GM18520 (cell line): ENCODE data around the gene CEBPZ.
"Not testable (repeated sequence)": the region's sequence is repeated elsewhere in the genome, so short reads cannot be mapped to it uniquely, and the experiment has no call there.

Source experiments
- ATAC-seq: cut with Tn5 transposase; IDR thresholded peaks from one replicate; pipeline ENCODE4 v1.9.1; 2021; ENCODE audit not compliant: unreplicated experiment

Gene CEBPZ

GRCh38 chr2:37231241-37232130, at the start of gene CEBPZ, which contains the start of gene NDUFAF7:
Gene CEBPZ (minus strand): TSS chr2:37231596. CDS start chr2:37231567, 29 bp downstream.
Gene NDUFAF7 (plus strand): TSS chr2:37231658. CDS start chr2:37231706, 48 bp downstream.
- ATAC-seq: peak; percentile 91

- ATAC-seq: no peak
These were observed 44.9 kb upstream of the CEBPZ start for GRCh38 chr2:37276291-37276690.

- ATAC-seq: no peak
These were observed 43.1 kb upstream of the CEBPZ start for GRCh38 chr2:37274359-37274965.

- ATAC-seq: no peak
These were observed 40.1 kb upstream of the CEBPZ start for GRCh38 chr2:37271376-37272067.

GRCh38 chr2:37268111-37268510, 36.7 kb upstream of the CEBPZ start:
- ATAC-seq: no peak

GRCh38 chr2:37267685-37268084, 36.3 kb upstream of the CEBPZ start:
- ATAC-seq: no peak

GRCh38 chr2:37263839-37264238, 32.4 kb upstream of the CEBPZ start:
- ATAC-seq: no peak

- no peak for ATAC-seq
These were observed 31.1 kb upstream of the CEBPZ start for GRCh38 chr2:37262522-37262921.

- ATAC-seq: no peak
These were observed 19.7 kb upstream of the CEBPZ start for GRCh38 chr2:37250869-37251740.

- ATAC-seq: no peak
These were observed 14.8 kb upstream of the CEBPZ start for GRCh38 chr2:37246205-37246604.

- ATAC-seq: no peak
These were observed 13.4 kb upstream of the CEBPZ start for GRCh38 chr2:37244755-37245154.

GRCh38 chr2:37244017-37244416, 12.6 kb upstream of the CEBPZ start:
- peak; percentile 92 for ATAC-seq

GRCh38 chr2:37243435-37243834, 12.0 kb upstream of the CEBPZ start:
- ATAC-seq: no peak

GRCh38 chr2:37232131-37232933, 936 bp upstream of the CEBPZ start:
- ATAC-seq: no peak

- ATAC-seq: no peak
These were observed 815 bp downstream of the CEBPZ start for GRCh38 chr2:37230581-37230980.

GRCh38 chr2:37228788-37229187, 2.6 kb downstream of the CEBPZ start:
- no peak for ATAC-seq

- no peak for ATAC-seq
These were observed 4.5 kb downstream of the CEBPZ start for GRCh38 chr2:37226863-37227262.

- not testable (repeated sequence) for ATAC-seq
These were observed 6.3 kb downstream of the CEBPZ start for GRCh38 chr2:37225129-37225528.

- ATAC-seq: no peak
These were observed 7.3 kb downstream of the CEBPZ start for GRCh38 chr2:37224063-37224462.

GRCh38 chr2:37223131-37223530, 8.3 kb downstream of the CEBPZ start:
- no peak for ATAC-seq
